IMR-90 (cell line): Measurements from ENCODE around the gene PHKG2. TPM values are rescaled to one million over a fixed set of nuclear protein-coding genes. Genes with fewer than 3 reads are reported as not detected.

Experiments used
- ATAC-seq: fragments of 200-7000 bp; cut with Tn5 transposase; 2 replicates; pipeline ENCODE4 v1.9.1; 2020; ENCODE audit warnings: low read depth, mild to moderate bottlenecking, moderate library complexity
- BruUV-seq: library from RNA; stranded (reverse); fragments of 400-500 nt; replicated peaks from 2 replicates; lab custom pipeline; 2021; lab: Mats Ljungman, UMichigan
- CTCF ChIA-PET: fragments of 300-600 bp; formaldehyde crosslinking; extraction: SDS; loops from one replicate; lab custom pipeline; 2021; ENCODE audit warnings: antibody characterized with exemption; lab: Yijun Ruan, JAX
- POLR2A ChIA-PET: fragments of 300-600 bp; sonication (Branson Sonifier 250); formaldehyde crosslinking; loops from one replicate; lab custom pipeline; 2022; ENCODE audit warnings: antibody characterized with exemption; ENCODE audit not compliant: unreplicated experiment; lab: Charles Lee
- DNase-seq: peaks from one replicate; pipeline ENCODE4 v3.0.0; 2013
- H2AFZ ChIP-seq: replicated peaks from 2 replicates; pipeline ENCODE3; 2013; ENCODE audit warnings: low read length, mild to moderate bottlenecking; ENCODE audit not compliant: poor library complexity
- H2AK5ac ChIP-seq: 2 replicates; pipeline ENCODE4 v1.6.1; 2013; ENCODE audit warnings: low read depth, low read length, inconsistent platforms
- H2AK9ac ChIP-seq: replicated peaks from 2 replicates; pipeline ENCODE3; 2013; ENCODE audit warnings: mild to moderate bottlenecking, low read depth, low read length, moderate library complexity; ENCODE audit not compliant: poor library complexity
- H2BK120ac ChIP-seq: 2 replicates; pipeline ENCODE4 v1.6.1; 2013; ENCODE audit warnings: low read depth, low read length, inconsistent platforms
- H2BK15ac ChIP-seq: 3 replicates; pipeline ENCODE4 v1.6.1; 2013; ENCODE audit warnings: low read depth, low read length, inconsistent platforms
- H2BK20ac ChIP-seq: 2 replicates; pipeline ENCODE4 v1.6.1; 2013; ENCODE audit warnings: low read depth, mild to moderate bottlenecking, inconsistent platforms, low read length, moderate library complexity
- H2BK5ac ChIP-seq: 2 replicates; pipeline ENCODE4 v1.6.1; 2013; ENCODE audit warnings: mild to moderate bottlenecking, low read depth, low read length, inconsistent platforms; ENCODE audit not compliant: poor library complexity, severe bottlenecking
- H3K14ac ChIP-seq: replicated peaks from 2 replicates; pipeline ENCODE4 v1.6.1; 2013; ENCODE audit warnings: low read depth, low read length, inconsistent platforms
- H3K18ac ChIP-seq: 2 replicates; pipeline ENCODE4 v1.6.1; 2013; ENCODE audit warnings: low read depth, low read length, control low read depth
- H3K23ac ChIP-seq: 2 replicates; pipeline ENCODE4 v1.6.1; 2013; ENCODE audit warnings: low read depth, low read length, inconsistent platforms
- H3K27ac ChIP-seq: 2 replicates; pipeline ENCODE4 v1.5.1; 2013; ENCODE audit warnings: mild to moderate bottlenecking, control low read depth, low read length; ENCODE audit not compliant: insufficient read depth
- H3K27me3 ChIP-seq: 2 replicates; pipeline ENCODE4 v1.6.1; 2013; ENCODE audit warnings: low read length; ENCODE audit not compliant: control insufficient read depth, insufficient read depth
- H3K36me3 ChIP-seq: 2 replicates; pipeline ENCODE4 v1.6.1; 2013; ENCODE audit warnings: low read length, mixed read lengths; ENCODE audit not compliant: control insufficient read depth, insufficient read depth
- H3K4ac ChIP-seq: 2 replicates; pipeline ENCODE4 v1.6.1; 2013; ENCODE audit warnings: low read depth, low read length, inconsistent platforms
- H3K4me1 ChIP-seq: 2 replicates; pipeline ENCODE4 v1.6.1; 2013; ENCODE audit warnings: low read length, mixed read lengths; ENCODE audit not compliant: control insufficient read depth, insufficient read depth
- H3K4me2 ChIP-seq: 2 replicates; pipeline ENCODE4 v1.6.1; 2013; ENCODE audit warnings: low read depth, mild to moderate bottlenecking, control low read depth, low read length, moderate library complexity
- H3K4me3 ChIP-seq: 2 replicates; pipeline ENCODE4 v1.5.1; 2013; ENCODE audit warnings: low read depth, mild to moderate bottlenecking, control low read depth, low read length, moderate library complexity; ENCODE audit not compliant: insufficient read depth
- H3K56ac ChIP-seq: 2 replicates; pipeline ENCODE4 v1.6.1; 2013; ENCODE audit warnings: low read length, inconsistent platforms; ENCODE audit not compliant: insufficient read depth; ENCODE audit errors: extremely low read depth
- H3K79me1 ChIP-seq, 2 experiments: 2 replicates each; pipeline ENCODE4 v1.6.1; 2013; ENCODE audit warnings: low read length in 2 of 2, inconsistent platforms in 1 of 2, low read depth in 1 of 2
- H3K9ac ChIP-seq: 2 replicates; pipeline ENCODE4 v1.6.1; 2013; ENCODE audit warnings: low read depth, low read length, control low read depth
- H3K9me1 ChIP-seq: 2 replicates; pipeline ENCODE4 v1.6.1; 2013; ENCODE audit warnings: low read length, inconsistent platforms; ENCODE audit not compliant: insufficient read depth
- H3K9me3 ChIP-seq: 2 replicates; pipeline ENCODE4 v1.6.1; 2013; ENCODE audit warnings: low read length; ENCODE audit not compliant: control insufficient read depth, insufficient read depth
- H4K20me1 ChIP-seq: 2 replicates; pipeline ENCODE4 v1.6.1; 2013; ENCODE audit warnings: low read length, inconsistent platforms; ENCODE audit not compliant: insufficient read depth
- H4K5ac ChIP-seq: 2 replicates; pipeline ENCODE4 v1.6.1; 2013; ENCODE audit warnings: mild to moderate bottlenecking, low read depth, low read length, control low read depth
- H4K8ac ChIP-seq, 2 experiments: 2 replicates each; pipeline ENCODE4 v1.6.1; 2013; ENCODE audit warnings: low read depth in 2 of 2, low read length in 2 of 2, control low read depth in 1 of 2, inconsistent platforms in 1 of 2
- H4K91ac ChIP-seq: 2 replicates; pipeline ENCODE4 v1.6.1; 2013; ENCODE audit warnings: low read depth, low read length, inconsistent platforms; ENCODE audit not compliant: insufficient read depth
- BHLHE40 ChIP-seq: fragments of 150-350 bp; IDR thresholded peaks from 2 replicates; pipeline ENCODE4 v1.6.1; 2016; ENCODE audit warnings: mild to moderate bottlenecking, low read depth, low read length
- CEBPB ChIP-seq: IDR thresholded peaks from 2 replicates; pipeline ENCODE4 v1.6.1; 2012; ENCODE audit warnings: low read depth, low read length, improper control_type of control experiment
- CHD1 ChIP-seq: IDR thresholded peaks from 2 replicates; pipeline ENCODE4 v1.6.1; 2012; ENCODE audit warnings: low read depth, low read length, improper control_type of control experiment
- FOS ChIP-seq: fragments of 150-350 bp; IDR thresholded peaks from 2 replicates; pipeline ENCODE4 v1.6.1; 2016; ENCODE audit warnings: low read depth, low read length
- MAFK ChIP-seq: IDR thresholded peaks from 2 replicates; pipeline ENCODE4 v1.6.1; 2012; ENCODE audit warnings: low read depth, low read length, improper control_type of control experiment
- MAZ ChIP-seq: IDR thresholded peaks from 2 replicates; pipeline ENCODE4 v1.6.1; 2012; ENCODE audit warnings: low read depth, mild to moderate bottlenecking, low read length, improper control_type of control experiment, moderate library complexity, borderline replicate concordance
- MXI1 ChIP-seq: IDR thresholded peaks from 2 replicates; pipeline ENCODE4 v1.6.1; 2012; ENCODE audit warnings: low read depth, mild to moderate bottlenecking, low read length, moderate library complexity, borderline replicate concordance
- POLR2A ChIP-seq: IDR thresholded peaks from 2 replicates; pipeline ENCODE4 v1.6.1; 2012; ENCODE audit warnings: mild to moderate bottlenecking, low read depth, low read length
- RAD21 ChIP-seq: IDR thresholded peaks from 2 replicates; pipeline ENCODE4 v1.6.1; 2012; ENCODE audit warnings: low read length, improper control_type of control experiment
- RCOR1 ChIP-seq: IDR thresholded peaks from 2 replicates; pipeline ENCODE4 v1.6.1; 2012; ENCODE audit warnings: mild to moderate bottlenecking, low read length, improper control_type of control experiment; ENCODE audit not compliant: insufficient replicate concordance
- RFX5 ChIP-seq: IDR thresholded peaks from 2 replicates; pipeline ENCODE4 v1.8.0; 2012; ENCODE audit warnings: low read depth, mild to moderate bottlenecking, low read length, moderate library complexity
- SMC3 ChIP-seq: fragments of 150-350 bp; IDR thresholded peaks from 2 replicates; pipeline ENCODE4 v1.6.1; 2016; ENCODE audit warnings: low read depth, mild to moderate bottlenecking, antibody characterized with exemption, low read length, moderate library complexity
- WGBS, 2 experiments: methylation state at CpG; one replicate each; pipeline versions ENCODE4 v1.1.5 to v1.1.7; 2013; ENCODE audit warnings: missing lambda C conversion rate in 2 of 2; ENCODE audit not compliant: insufficient read length in 1 of 2; ENCODE audit errors: extremely low coverage in 2 of 2; 5-methylcytosine and 5-hydroxymethylcytosine counted together
- dilution Hi-C: fragments of 300-500 bp; cut with HindIII; formaldehyde crosslinking; loops from one replicate; pipeline ENCODE4 v1.14.3; 2018; ENCODE audit warnings: low sequenced_read_pairs; ENCODE audit not compliant: unreplicated experiment
- in situ Hi-C: fragments of 300-500 bp; cut with MboI; formaldehyde crosslinking; loops from 3 replicates; pipeline ENCODE4 v1.14.3; 2019; ENCODE audit warnings: low sequenced_read_pairs, inconsistent platforms, mixed read lengths
- intact Hi-C: fragments of 100-400 bp; cut with micrococcal nuclease; formaldehyde crosslinking; loops from 2 replicates; pipeline ENCODE4 v1.10.0; 2022
- polyA plus RNA-seq, 3 experiments: library from polyadenylated mRNA; depleted of rRNA; stranded (reverse); fragments of >200 nt; gene quantifications; 2 replicates each; pipeline ENCODE4 v1.2.3, GENCODE V29; 2012; ENCODE audit warnings: low replicate concordance in 1 of 3
- total RNA-seq: library from RNA; depleted of rRNA; stranded (reverse); fragments of >200 nt; gene quantifications from 2 replicates; pipeline ENCODE4 v1.2.3, GENCODE V29; 2012
- TF ChIP-seq, protein P1 (sequence below): conservative IDR thresholded peaks from 2 replicates; pipeline ENCODE4 v1.5.1; 2012; ENCODE audit warnings: mild to moderate bottlenecking, low read depth, low read length, improper control_type of control experiment
- TF ChIP-seq, protein P2 (sequence below): fragments of 150-350 bp; IDR thresholded peaks from 2 replicates; pipeline ENCODE4 v1.6.1; 2016; ENCODE audit warnings: low read depth, mild to moderate bottlenecking, low read length, moderate library complexity, borderline replicate concordance

The PHKG2 gene
- total and polyA plus RNA-seq, 2 of the 4 experiments (the other 2 are of a cell fraction) = 26.0 to 38.9 TPM

DNA sequence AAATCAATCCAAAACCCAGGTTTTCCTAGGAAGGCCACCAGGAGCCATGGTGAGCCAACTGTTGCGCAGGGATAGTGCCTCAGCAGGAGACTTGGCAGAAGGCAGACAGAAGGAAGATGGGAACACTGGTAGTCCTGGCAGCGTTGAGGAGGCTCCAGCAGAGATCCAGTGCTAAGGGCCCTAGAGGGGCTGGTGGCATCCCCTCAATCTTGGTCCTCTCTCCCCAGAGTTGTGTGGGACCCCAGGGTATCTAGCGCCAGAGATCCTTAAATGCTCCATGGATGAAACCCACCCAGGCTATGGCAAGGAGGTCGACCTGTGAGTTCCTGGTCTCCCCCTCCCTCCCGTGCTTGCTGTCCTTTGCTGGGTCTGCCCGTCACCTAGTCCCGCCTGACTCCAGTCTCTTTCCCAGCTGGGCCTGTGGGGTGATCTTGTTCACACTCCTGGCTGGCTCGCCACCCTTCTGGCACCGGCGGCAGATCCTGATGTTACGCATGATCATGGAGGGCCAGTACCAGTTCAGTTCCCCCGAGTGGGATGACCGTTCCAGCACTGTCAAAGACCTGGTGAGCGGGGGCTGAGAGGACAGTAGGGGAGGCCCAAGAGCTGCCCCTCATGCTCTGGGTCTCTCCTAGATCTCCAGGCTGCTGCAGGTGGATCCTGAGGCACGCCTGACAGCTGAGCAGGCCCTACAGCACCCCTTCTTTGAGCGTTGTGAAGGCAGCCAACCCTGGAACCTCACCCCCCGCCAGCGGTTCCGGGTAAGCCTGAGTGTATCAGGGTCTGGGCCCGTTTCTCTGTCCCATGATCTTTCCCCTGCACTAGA lies 7.9 kb downstream of the PHKG2 start (continued):
- TF ChIP-seq BHLHE40 = no peak

DNA sequence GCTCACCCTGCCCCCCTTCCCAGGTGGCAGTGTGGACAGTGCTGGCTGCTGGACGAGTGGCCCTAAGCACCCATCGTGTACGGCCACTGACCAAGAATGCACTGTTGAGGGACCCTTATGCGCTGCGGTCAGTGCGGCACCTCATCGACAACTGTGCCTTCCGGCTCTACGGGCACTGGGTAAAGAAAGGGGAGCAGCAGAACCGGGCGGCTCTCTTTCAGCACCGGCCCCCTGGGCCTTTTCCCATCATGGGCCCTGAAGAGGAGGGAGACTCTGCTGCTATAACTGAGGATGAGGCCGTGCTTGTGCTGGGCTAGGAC lies 8.5 kb downstream of the PHKG2 start:
- no peak overlapping the region for H2BK120ac ChIP-seq
- no peak overlapping the region for H3K14ac ChIP-seq
- dilution Hi-C loops = no loop called here
- no peak overlapping the region for H4K91ac ChIP-seq
- no peak overlapping the region for H4K5ac ChIP-seq
- no peak overlapping the region for H2BK20ac ChIP-seq
- H3K27me3 ChIP-seq = no peaks in the 10 kb centered on the region
- no peak overlapping the region for H3K4ac ChIP-seq
- no peak overlapping the region for H3K4me3 ChIP-seq
- 0 out of 2 replicates have a peak, but pooled peaks cover 4% of the 10 kb centered on the region for H3K9me1 ChIP-seq
- H3K79me1 ChIP-seq = peaks cover 0 to 17% of the 10 kb centered on the region in 2 experiments
- intact Hi-C loops = no loop called here
- ATAC-seq (no peak), DNase-seq (no peak)
- POLR2A ChIA-PET = no interaction called here
- no peak overlapping the region for H2AK9ac ChIP-seq
- H2BK5ac ChIP-seq = no peak overlapping the region
- peaks cover 2% of the 10 kb centered on the region; the same call in 1 of the 2 replicates for H4K20me1 ChIP-seq
- no peak overlapping the region for H3K56ac ChIP-seq
- no peak overlapping the region for H3K4me2 ChIP-seq
- peaks cover 33% of the 10 kb centered on the region for H3K36me3 ChIP-seq
- no peak overlapping the region for H3K18ac ChIP-seq
- H2BK15ac ChIP-seq = no peak overlapping the region
- in situ Hi-C loops = no loop called here
- CTCF ChIA-PET = no interaction called here
- no peak overlapping the region for H2AFZ ChIP-seq
- BruUV-seq = no TSS peak
- H3K9ac ChIP-seq = no peak overlapping the region
- peaks cover 5% of the 10 kb centered on the region for H3K4me1 ChIP-seq
- no peak overlapping the region for H3K27ac ChIP-seq
- no peaks in the 10 kb centered on the region for H3K9me3 ChIP-seq
- no peak overlapping the region for H3K23ac ChIP-seq
- 96% methylated on average over 5 of the region's 13 CpGs; no CpG with 5 or more reads in 1 of the 2 experiments for WGBS, 2 experiments
- H2AK5ac ChIP-seq = no peak overlapping the region
- no peak overlapping the region for H4K8ac ChIP-seq
- TF ChIP-seq SMC3 (no peak), RFX5 (no peak), RAD21 (no peak), MAZ (no peak), CEBPB (no peak), MAFK (no peak), RCOR1 (no peak), CHD1 (no peak), FOS (no peak), POLR2A (no peak), MXI1 (no peak), BHLHE40 (no peak)
- TF ChIP-seq, protein P1, sequence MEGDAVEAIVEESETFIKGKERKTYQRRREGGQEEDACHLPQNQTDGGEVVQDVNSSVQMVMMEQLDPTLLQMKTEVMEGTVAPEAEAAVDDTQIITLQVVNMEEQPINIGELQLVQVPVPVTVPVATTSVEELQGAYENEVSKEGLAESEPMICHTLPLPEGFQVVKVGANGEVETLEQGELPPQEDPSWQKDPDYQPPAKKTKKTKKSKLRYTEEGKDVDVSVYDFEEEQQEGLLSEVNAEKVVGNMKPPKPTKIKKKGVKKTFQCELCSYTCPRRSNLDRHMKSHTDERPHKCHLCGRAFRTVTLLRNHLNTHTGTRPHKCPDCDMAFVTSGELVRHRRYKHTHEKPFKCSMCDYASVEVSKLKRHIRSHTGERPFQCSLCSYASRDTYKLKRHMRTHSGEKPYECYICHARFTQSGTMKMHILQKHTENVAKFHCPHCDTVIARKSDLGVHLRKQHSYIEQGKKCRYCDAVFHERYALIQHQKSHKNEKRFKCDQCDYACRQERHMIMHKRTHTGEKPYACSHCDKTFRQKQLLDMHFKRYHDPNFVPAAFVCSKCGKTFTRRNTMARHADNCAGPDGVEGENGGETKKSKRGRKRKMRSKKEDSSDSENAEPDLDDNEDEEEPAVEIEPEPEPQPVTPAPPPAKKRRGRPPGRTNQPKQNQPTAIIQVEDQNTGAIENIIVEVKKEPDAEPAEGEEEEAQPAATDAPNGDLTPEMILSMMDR = no peak
- TF ChIP-seq, protein P2, sequence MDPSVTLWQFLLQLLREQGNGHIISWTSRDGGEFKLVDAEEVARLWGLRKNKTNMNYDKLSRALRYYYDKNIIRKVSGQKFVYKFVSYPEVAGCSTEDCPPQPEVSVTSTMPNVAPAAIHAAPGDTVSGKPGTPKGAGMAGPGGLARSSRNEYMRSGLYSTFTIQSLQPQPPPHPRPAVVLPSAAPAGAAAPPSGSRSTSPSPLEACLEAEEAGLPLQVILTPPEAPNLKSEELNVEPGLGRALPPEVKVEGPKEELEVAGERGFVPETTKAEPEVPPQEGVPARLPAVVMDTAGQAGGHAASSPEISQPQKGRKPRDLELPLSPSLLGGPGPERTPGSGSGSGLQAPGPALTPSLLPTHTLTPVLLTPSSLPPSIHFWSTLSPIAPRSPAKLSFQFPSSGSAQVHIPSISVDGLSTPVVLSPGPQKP = no peak
